ENCODE results near the gene ADM5. TPM values are rescaled to one million over a fixed set of nuclear protein-coding genes. Genes with fewer than 3 reads are reported as not detected.

ADM5 gene
- total and polyA plus RNA-seq, 2 experiments from 2014 or later: 0.50 TPM; not detected in 1

DNA sequence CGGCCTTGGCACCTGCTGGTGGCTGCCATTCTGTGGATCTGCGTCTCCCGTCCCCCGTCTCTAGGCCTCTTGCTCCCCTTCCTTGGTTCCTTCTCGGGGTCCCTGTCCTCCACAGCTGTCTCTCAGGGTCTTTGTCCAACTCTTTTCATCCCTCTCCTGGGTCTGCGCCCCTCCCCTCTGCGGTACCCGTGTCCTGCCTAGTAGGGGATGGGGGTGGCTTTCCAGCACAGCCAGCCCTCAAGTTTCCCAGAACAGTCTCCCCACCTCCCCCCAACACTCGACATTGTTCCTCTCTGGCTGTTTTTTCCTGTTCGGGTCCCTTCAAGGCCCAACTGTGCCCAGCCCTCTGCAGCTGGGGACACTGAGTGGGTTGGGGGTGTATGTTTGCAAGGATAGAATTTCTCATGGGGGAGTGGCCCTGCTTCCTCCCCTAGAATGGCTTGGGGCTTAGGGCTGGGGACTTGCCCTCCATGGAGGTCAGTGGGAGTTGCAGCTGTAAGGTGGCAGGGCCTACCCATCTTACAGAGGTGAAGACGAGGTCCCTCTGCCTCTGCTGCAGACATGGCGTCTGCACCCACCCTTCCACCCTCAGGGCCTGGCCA lies 762 bp upstream of the ADM5 start:
- Histone ChIP-seq H3K9me2 (replicated peaks; ENCODE audit: insufficient read depth) (no peaks in the 10 kb centered on the region), H3K9me3 (ENCODE audit: low read depth) (no peaks in the 10 kb centered on the region), H3K36me3 (replicated peaks; ENCODE audit: insufficient read depth, low read depth) (peaks cover 3% of the 10 kb centered on the region), H3K4me1 (ENCODE audit: insufficient read depth) (peaks cover 17% of the 10 kb centered on the region), H3K79me2 (no peaks in the 10 kb centered on the region), H3K4me3 (no peak overlapping the region), H3K27me3 (peaks cover 5% of the 10 kb centered on the region), H4K20me1 (ENCODE audit: insufficient read depth, poor library complexity, severe bottlenecking) (no peaks in the 10 kb centered on the region), H2AFZ (no peak overlapping the region), H3K4me2 (no peak overlapping the region), H3K27ac (no peak overlapping the region)
- TF ChIP-seq CTCF (IDR thresholded peaks at IDR 0.05; ENCODE audit: poor library complexity): no peak
- no peak for TF ChIP-seq EZH2 (IDR thresholded peaks at IDR 0.05; ENCODE audit: borderline replicate concordance)
- TF ChIP-seq EZH2phosphoT487 (IDR thresholded peaks at IDR 0.05; ENCODE audit: low read depth, severe bottlenecking, unreplicated experiment): no peak
- no peak for DNase-seq (ENCODE audit: low spot score)
- whole genome bisulfite sequencing (ENCODE audit: low lambda C conversion rate, missing lambda C conversion rate): 90% methylated on average over 12 of the region's 12 CpGs

- peaks cover 5% of the 10 kb centered on the region for H3K27me3 ChIP-seq
- H3K4me1 ChIP-seq (ENCODE audit: insufficient read depth): peaks cover 17% of the 10 kb centered on the region
- no peaks in the 10 kb centered on the region for H3K9me3 ChIP-seq (ENCODE audit: low read depth)
- H3K79me2 ChIP-seq: no peaks in the 10 kb centered on the region
- H3K4me3 ChIP-seq: peak overlapping the region; percentile 63
- H4K20me1 ChIP-seq (ENCODE audit: insufficient read depth, poor library complexity, severe bottlenecking): no peaks in the 10 kb centered on the region
- H3K4me2 ChIP-seq: peak overlapping the region; percentile 97
- H3K27ac ChIP-seq: peak overlapping the region; percentile 61
- H3K9me2 ChIP-seq (replicated peaks; ENCODE audit: insufficient read depth): no peaks in the 10 kb centered on the region
- peaks cover 1% of the 10 kb centered on the region for H3K36me3 ChIP-seq (replicated peaks; ENCODE audit: insufficient read depth, low read depth)
- 32% methylated on average over 39 of the region's 39 CpGs for WGBS (ENCODE audit: low lambda C conversion rate, missing lambda C conversion rate)
- TF ChIP-seq EZH2phosphoT487 (IDR thresholded peaks at IDR 0.05; ENCODE audit: low read depth, severe bottlenecking, unreplicated experiment): no peak
- no peak for TF ChIP-seq CTCF (IDR thresholded peaks at IDR 0.05; ENCODE audit: poor library complexity)
- TF ChIP-seq EZH2 (IDR thresholded peaks at IDR 0.05; ENCODE audit: borderline replicate concordance): no peak
- DNase-seq (ENCODE audit: low spot score): peak; percentile 20
- H2AFZ ChIP-seq: peak overlapping the region; percentile 90
Observed at GRCh38 chr19:49690079-49690655, 773 bp downstream of the ADM5 start.

GRCh38 chr19:49690656-49691242 lies 1.4 kb downstream of the ADM5 start, which contains the start of gene CPT1C:
TSS of gene CPT1C (plus strand) at chr19:49691116. CDS start at chr19:49692253, 1,137 bp downstream.
- H3K4me1 ChIP-seq (ENCODE audit: insufficient read depth): peaks cover 17% of the 10 kb centered on the region
- H3K9me2 ChIP-seq (replicated peaks; ENCODE audit: insufficient read depth): no peaks in the 10 kb centered on the region
- DNase-seq (ENCODE audit: low spot score): peak; percentile 82
- H4K20me1 ChIP-seq (ENCODE audit: insufficient read depth, poor library complexity, severe bottlenecking): no peaks in the 10 kb centered on the region
- H3K9me3 ChIP-seq (ENCODE audit: low read depth): no peaks in the 10 kb centered on the region
- no peaks in the 10 kb centered on the region for H3K79me2 ChIP-seq
- H3K27ac ChIP-seq: peak within 1 kb of the TSS; percentile 61
- TF ChIP-seq EZH2 (IDR thresholded peaks at IDR 0.05; ENCODE audit: borderline replicate concordance) (no peak), CTCF (IDR thresholded peaks at IDR 0.05; ENCODE audit: poor library complexity) (no peak), EZH2phosphoT487 (IDR thresholded peaks at IDR 0.05; ENCODE audit: low read depth, severe bottlenecking, unreplicated experiment) (no peak)
- peaks cover 5% of the 10 kb centered on the region for H3K27me3 ChIP-seq
- no peaks in the 10 kb centered on the region for H3K36me3 ChIP-seq (replicated peaks; ENCODE audit: insufficient read depth, low read depth)
- WGBS (ENCODE audit: low lambda C conversion rate, missing lambda C conversion rate): 4% methylated on average over 28 of the region's 38 CpGs
- H3K4me3 ChIP-seq: peak within 1 kb of the TSS; percentile 63
- peak within 1 kb of the TSS; percentile 97 for H3K4me2 ChIP-seq
- peak within 1 kb of the TSS; percentile 90 for H2AFZ ChIP-seq

Data from hepatocyte (in vitro differentiated cells).